ENCODE data around the gene EXOG. TPM values are rescaled to one million over a fixed set of nuclear protein-coding genes. Genes with fewer than 3 reads are reported as not detected.

Gene EXOG
- polyA plus RNA-seq, 1 donor (not counting 4 experiments of a cell fraction or from before 2014, with no cell fraction given) = 10.3 TPM

DNA sequence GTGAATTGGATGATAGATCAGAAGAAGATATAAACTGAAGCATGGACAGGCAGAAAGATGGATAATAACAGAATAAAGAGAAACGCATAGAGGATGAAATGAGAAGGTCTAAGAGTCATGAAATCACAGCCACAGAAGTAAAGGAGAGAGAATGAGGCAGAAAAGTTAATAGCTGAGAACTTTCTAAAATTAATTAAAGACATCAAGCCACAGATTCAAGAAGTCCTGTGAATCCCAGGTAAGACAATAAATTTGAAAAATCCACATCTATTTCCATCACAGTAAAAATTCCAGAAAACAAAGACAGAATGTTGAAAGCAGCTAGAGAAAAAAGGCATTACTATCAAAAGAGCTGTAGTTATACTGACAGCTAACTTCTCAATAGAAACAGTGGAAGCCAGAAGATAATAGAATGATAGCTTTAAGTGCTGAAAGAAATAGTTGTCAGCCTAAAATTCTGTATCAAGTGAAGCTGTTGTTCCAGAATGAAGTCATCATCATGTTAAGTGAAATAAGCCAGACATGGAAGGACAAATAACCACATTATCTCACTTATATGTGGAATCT is 30.5 kb upstream of the EXOG start:
- no peaks in the 10 kb centered on the region for H3K36me3 ChIP-seq (ENCODE audit: control insufficient read depth in 2 of 2, extremely low read depth in 1 of 2, insufficient read depth in 2 of 2, low read length in 2 of 2)
- no peaks in the 10 kb centered on the region for H3K79me2 ChIP-seq (ENCODE audit: control insufficient read depth, insufficient read depth, low read length)
- H3K4me2 ChIP-seq (ENCODE audit: control insufficient read depth, extremely low read depth, insufficient read depth, low read depth, low read length) = no peak overlapping the region
- H3K9me1 ChIP-seq (ENCODE audit: control insufficient read depth, extremely low read depth, insufficient read depth, low read length) = no peaks in the 10 kb centered on the region
- no peak overlapping the region for H3K9ac ChIP-seq (ENCODE audit: control insufficient read depth, extremely low read depth, insufficient read depth, low read length)
- no peak overlapping the region for H2AFZ ChIP-seq (ENCODE audit: control insufficient read depth, low read length)
- dilution Hi-C loops (cut with MboI; ENCODE audit: extremely low pct_ligation_motif_present, low sequenced_read_pairs) = no loop called here
- H3K27me3 ChIP-seq (ENCODE audit: control insufficient read depth, extremely low read depth, insufficient read depth, low read length) = no peaks in the 10 kb centered on the region
- no peak overlapping the region for H3K4me3 ChIP-seq (ENCODE audit: control insufficient read depth in 2 of 3, extremely low read depth in 1 of 3, insufficient read depth in 2 of 3, low read depth in 1 of 3, low read length in 3 of 3)
- no peak overlapping the region for H3K27ac ChIP-seq (ENCODE audit: control insufficient read depth, insufficient read depth, low read length)
- DNase-seq (ENCODE audit: low read depth, low spot score) = no peak
- no peak for TF ChIP-seq EZH2 (IDR thresholded peaks at IDR 0.05; ENCODE audit: low read length)
- no peak for TF ChIP-seq CTCF (optimal IDR thresholded peaks at IDR 0.05 in 1 of 3, IDR thresholded peaks at IDR 0.05 in 1 of 3, conservative IDR thresholded peaks at IDR 0.05 in 1 of 3; ENCODE audit: extremely low read depth in 1 of 3, insufficient read depth in 2 of 3, low read length in 3 of 3)
- H3K4me1 ChIP-seq (ENCODE audit: control insufficient read depth, extremely low read depth, insufficient read depth, low read length) = no peaks in the 10 kb centered on the region
- H4K20me1 ChIP-seq (ENCODE audit: control insufficient read depth, extremely low read depth, insufficient read depth, low read length) = no peaks in the 10 kb centered on the region
- FAIRE-seq = no peak
- H3K9me3 ChIP-seq (ENCODE audit: control insufficient read depth, low read depth, low read length) = no peaks in the 10 kb centered on the region

- dilution Hi-C loops (cut with MboI; ENCODE audit: extremely low pct_ligation_motif_present, low sequenced_read_pairs) = no loop called here
Observed at GRCh38 chr3:38468765-38469164, 27.4 kb upstream of the EXOG start.

More at GRCh38 chr3:38468765-38469164, 27.4 kb upstream of the EXOG start:
- no peak overlapping the region for H3K4me3 ChIP-seq (ENCODE audit: control insufficient read depth in 2 of 3, extremely low read depth in 1 of 3, insufficient read depth in 2 of 3, low read depth in 1 of 3, low read length in 3 of 3)
- H3K27ac ChIP-seq (ENCODE audit: control insufficient read depth, insufficient read depth, low read length) = no peak overlapping the region
- FAIRE-seq (no peak), DNase-seq (ENCODE audit: low read depth, low spot score) (no peak)
- TF ChIP-seq CTCF (optimal IDR thresholded peaks at IDR 0.05 in 1 of 3, IDR thresholded peaks at IDR 0.05 in 1 of 3, conservative IDR thresholded peaks at IDR 0.05 in 1 of 3; ENCODE audit: extremely low read depth in 1 of 3, insufficient read depth in 2 of 3, low read length in 3 of 3) (no peak), EZH2 (IDR thresholded peaks at IDR 0.05; ENCODE audit: low read length) (no peak)
- no peak overlapping the region for H3K4me2 ChIP-seq (ENCODE audit: control insufficient read depth, extremely low read depth, insufficient read depth, low read depth, low read length)
- no peaks in the 10 kb centered on the region for H3K79me2 ChIP-seq (ENCODE audit: control insufficient read depth, insufficient read depth, low read length)
- no peaks in the 10 kb centered on the region for H3K4me1 ChIP-seq (ENCODE audit: control insufficient read depth, extremely low read depth, insufficient read depth, low read length)
- no peaks in the 10 kb centered on the region for H3K36me3 ChIP-seq (ENCODE audit: control insufficient read depth in 2 of 2, extremely low read depth in 1 of 2, insufficient read depth in 2 of 2, low read length in 2 of 2)
- no peak overlapping the region for H3K9ac ChIP-seq (ENCODE audit: control insufficient read depth, extremely low read depth, insufficient read depth, low read length)
- no peak overlapping the region for H2AFZ ChIP-seq (ENCODE audit: control insufficient read depth, low read length)
- H3K9me1 ChIP-seq (ENCODE audit: control insufficient read depth, extremely low read depth, insufficient read depth, low read length) = no peaks in the 10 kb centered on the region
- no peaks in the 10 kb centered on the region for H3K9me3 ChIP-seq (ENCODE audit: control insufficient read depth, low read depth, low read length)
- no peaks in the 10 kb centered on the region for H4K20me1 ChIP-seq (ENCODE audit: control insufficient read depth, extremely low read depth, insufficient read depth, low read length)
- H3K27me3 ChIP-seq (ENCODE audit: control insufficient read depth, extremely low read depth, insufficient read depth, low read length) = no peaks in the 10 kb centered on the region
